Measurements from ENCODE around the gene ADAMTS2. TPM values are rescaled to one million over a fixed set of nuclear protein-coding genes. Genes with fewer than 3 reads are reported as not detected.

The ADAMTS2 gene
- total and polyA plus RNA-seq, 2 of the 4 experiments (the other 2 are of a cell fraction) = 19.0 to 58.8 TPM

DNA sequence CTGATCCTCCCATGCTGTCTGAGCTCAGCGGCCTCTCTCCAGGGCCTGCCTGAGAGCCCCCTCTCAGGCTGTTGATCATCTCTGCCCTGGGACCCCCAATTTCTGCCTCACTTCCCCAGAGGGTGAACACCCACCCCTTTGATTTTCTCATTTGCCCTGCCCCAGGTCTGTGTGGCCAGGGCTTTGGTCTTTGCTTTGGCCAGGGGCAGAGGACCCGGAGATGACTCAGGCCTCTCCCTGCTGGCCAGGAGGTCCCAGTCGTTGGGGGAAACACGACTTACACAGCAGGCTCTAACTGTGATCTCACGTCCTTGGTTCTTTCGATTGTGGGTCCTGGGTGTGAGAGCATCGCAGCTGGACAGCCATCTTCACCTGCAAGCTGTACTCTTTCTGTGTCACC lies 1.1 kb upstream of the ADAMTS2 start:
- no peaks in the 10 kb centered on the region; the same call in 1 of the 2 replicates for H3K27me3 ChIP-seq (ENCODE audit: control insufficient read depth, insufficient read depth, low read length)
- H3K4me3 ChIP-seq (ENCODE audit: insufficient read depth, low read depth, low read length) = no peak overlapping the region
- no peak overlapping the region for H3K9ac ChIP-seq (ENCODE audit: low read depth, low read length)
- TF ChIP-seq USF2 (IDR thresholded peaks at IDR 0.05; ENCODE audit: low read depth, low read length) (no peak), CHD1 (IDR thresholded peaks at IDR 0.05; ENCODE audit: low read depth, low read length) (no peak), RAD21 (IDR thresholded peaks at IDR 0.05; ENCODE audit: low read length) (no peak), BHLHE40 (IDR thresholded peaks at IDR 0.05; ENCODE audit: low read depth, low read length) (no peak), NFE2L2 (IDR thresholded peaks at IDR 0.05; ENCODE audit: low read depth, low read length) (no peak)
- H4K8ac ChIP-seq (ENCODE audit: low read depth in 2 of 2, low read length in 2 of 2) = no peak overlapping the region
- ATAC-seq (ENCODE audit: low read depth) (no peak), DNase-seq (no peak)
- no peaks in the 10 kb centered on the region for H3K9me3 ChIP-seq (ENCODE audit: control insufficient read depth, insufficient read depth, low read length)
- 0 out of 2 replicates have a peak overlapping the region, but pooled peaks have one; percentile 75 for H2AK5ac ChIP-seq (ENCODE audit: low read depth, low read length)
- 92% methylated on average over 4 of the region's 7 CpGs; no CpG with 5 or more reads in 1 of the 2 experiments for WGBS, 2 experiments (ENCODE audit: extremely low coverage in 2 of 2, insufficient read length in 1 of 2)
- H3K23ac ChIP-seq (ENCODE audit: low read depth, low read length) = no peak overlapping the region
- peak overlapping the region; percentile 71 for H2AFZ ChIP-seq (replicated peaks; ENCODE audit: low read length, poor library complexity)
- no peak overlapping the region for H3K4me2 ChIP-seq (ENCODE audit: low read depth, low read length)
- ChIA-PET POLR2A (ENCODE audit: unreplicated experiment) (no interaction called here), CTCF (no interaction called here)
- intact Hi-C loops (cut with micrococcal nuclease) (no loop called here), dilution Hi-C loops (cut with HindIII; ENCODE audit: low sequenced_read_pairs, unreplicated experiment) (no loop called here), in situ Hi-C loops (cut with MboI; ENCODE audit: low sequenced_read_pairs) (loop anchor here (5.0 to 10.0 kb wide), 2 partner anchors 148 to 179 kb away; no protein-coding TSS in a partner anchor)
- no peak overlapping the region for H3K18ac ChIP-seq (ENCODE audit: low read depth, low read length)
- no peak overlapping the region for H3K56ac ChIP-seq (ENCODE audit: extremely low read depth, insufficient read depth, low read length)
- no peak overlapping the region for H3K27ac ChIP-seq (ENCODE audit: insufficient read depth, low read length)
- H2BK20ac ChIP-seq (ENCODE audit: low read depth, low read length) = no peak overlapping the region
- peak overlapping the region; percentile 32 for H3K4ac ChIP-seq (ENCODE audit: low read depth, low read length)
- H2BK120ac ChIP-seq (ENCODE audit: low read depth, low read length) = no peak overlapping the region
- H4K91ac ChIP-seq (ENCODE audit: insufficient read depth, low read depth, low read length) = no peak overlapping the region
- no TSS peak for BruUV-seq (replicated peaks)
- peaks cover 10 to 29% of the 10 kb centered on the region in 2 experiments for H3K79me1 ChIP-seq (ENCODE audit: low read depth in 1 of 2, low read length in 2 of 2)
- no peak overlapping the region for H3K14ac ChIP-seq (replicated peaks; ENCODE audit: low read depth, low read length)
- H4K5ac ChIP-seq (ENCODE audit: low read depth, low read length) = no peak overlapping the region
- 0 out of 2 replicates have a peak, but pooled peaks cover 2% of the 10 kb centered on the region for H3K36me3 ChIP-seq (ENCODE audit: control insufficient read depth, insufficient read depth, low read length)
- no peak overlapping the region for H2BK5ac ChIP-seq (ENCODE audit: low read depth, low read length, poor library complexity, severe bottlenecking)
- peaks cover 15% of the 10 kb centered on the region for H3K4me1 ChIP-seq (ENCODE audit: control insufficient read depth, insufficient read depth, low read length)
- no peak overlapping the region for H2BK15ac ChIP-seq (ENCODE audit: low read depth, low read length)
- peaks cover 4% of the 10 kb centered on the region for H3K9me1 ChIP-seq (ENCODE audit: insufficient read depth, low read length)
- peak overlapping the region; percentile 32 for H2AK9ac ChIP-seq (replicated peaks; ENCODE audit: low read depth, low read length, poor library complexity)
- peaks cover 23% of the 10 kb centered on the region for H4K20me1 ChIP-seq (ENCODE audit: insufficient read depth, low read length)
